NCI-H460 (cell line): ENCODE data around the gene FBLN1. TPM values are rescaled to one million over a fixed set of nuclear protein-coding genes. Genes with fewer than 3 reads are reported as not detected.
"Not testable (repeated sequence)": the region's sequence is repeated elsewhere in the genome, so short reads cannot be mapped to it uniquely, and the experiment has no call there.

Source experiments
- DNase-seq: peaks from one replicate; pipeline ENCODE4 v3.0.0-alpha.2; 2016; ENCODE audit warnings: low read depth; ENCODE audit errors: extremely low read depth
- total RNA-seq: library from RNA; depleted of rRNA; stranded (reverse); fragments of >200 nt; shearing (Covaris generic); gene quantifications from 2 replicates; pipeline ENCODE4 v1.2.3, GENCODE V29; 2014

Gene FBLN1
- total RNA-seq, 1 experiment from 2014 or later = 3.9 TPM

GRCh38 chr22:45582236-45582954 lies 79.7 kb downstream of the FBLN1 start:
- DNase-seq = no peak

DNA sequence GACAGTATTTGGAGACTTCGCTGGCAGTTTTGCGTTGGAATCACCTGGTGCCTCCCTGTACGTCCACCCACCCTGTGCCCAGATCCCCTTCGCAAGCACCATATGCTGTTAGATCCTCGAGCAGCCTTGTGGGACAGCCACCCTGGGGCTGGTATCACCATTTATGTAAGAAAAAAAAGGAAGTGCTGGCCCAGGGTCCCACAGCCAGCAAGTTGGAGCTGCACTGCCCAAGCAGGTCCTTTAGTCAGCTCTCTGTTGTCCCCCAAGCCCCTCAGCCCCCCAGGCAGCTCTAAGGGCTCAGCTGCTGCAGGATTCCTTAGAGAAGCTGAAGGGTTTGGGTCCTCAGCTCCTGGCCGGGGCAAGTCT lies 80.3 kb downstream of the FBLN1 start:
- no peak for DNase-seq

DNA sequence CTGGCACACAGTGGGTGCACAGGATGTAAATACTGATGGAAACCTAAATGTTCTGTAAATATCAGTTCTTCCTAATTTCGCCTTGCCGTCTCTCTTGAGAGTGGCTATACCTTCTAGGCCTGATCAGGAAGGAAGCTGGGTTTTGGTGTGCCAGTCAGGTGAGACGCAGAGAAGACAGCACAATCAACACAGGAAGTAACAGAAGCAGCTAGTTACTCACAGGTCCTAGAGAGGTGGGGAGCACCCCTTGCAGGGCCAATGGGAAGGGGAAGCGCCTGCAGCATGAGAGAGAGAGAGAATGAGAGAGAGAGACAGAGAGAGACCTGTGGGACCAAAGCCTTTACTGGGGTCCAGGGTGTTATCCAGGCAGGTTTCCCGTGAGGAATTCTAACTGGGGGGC lies 80.8 kb downstream of the FBLN1 start:
- no peak for DNase-seq

DNA sequence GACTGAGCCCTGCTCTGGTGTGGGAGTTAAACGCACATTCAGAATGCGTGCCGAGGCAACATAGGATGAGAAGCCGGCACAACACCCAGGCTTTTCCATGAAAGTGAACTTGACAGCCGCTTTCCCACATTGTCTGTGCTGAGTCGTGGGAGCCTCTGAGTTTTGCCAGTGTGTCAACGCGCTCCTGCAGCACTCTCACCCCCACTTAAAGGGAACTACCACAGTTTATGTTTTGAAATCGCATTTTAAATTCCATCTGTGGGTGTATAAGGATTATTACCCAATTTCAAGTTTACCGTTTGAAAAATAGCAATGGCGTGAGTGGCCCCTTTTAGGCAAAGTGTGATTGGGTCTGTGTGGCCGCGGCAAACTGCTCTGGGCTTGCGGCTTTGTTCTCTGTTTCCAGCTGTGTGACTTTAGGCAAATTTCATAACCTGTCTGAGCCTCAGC lies 81.5 kb downstream of the FBLN1 start:
- no peak for DNase-seq

- no peak for DNase-seq
Measured at GRCh38 chr22:45584621-45585436, 82.1 kb downstream of the FBLN1 start.

DNA sequence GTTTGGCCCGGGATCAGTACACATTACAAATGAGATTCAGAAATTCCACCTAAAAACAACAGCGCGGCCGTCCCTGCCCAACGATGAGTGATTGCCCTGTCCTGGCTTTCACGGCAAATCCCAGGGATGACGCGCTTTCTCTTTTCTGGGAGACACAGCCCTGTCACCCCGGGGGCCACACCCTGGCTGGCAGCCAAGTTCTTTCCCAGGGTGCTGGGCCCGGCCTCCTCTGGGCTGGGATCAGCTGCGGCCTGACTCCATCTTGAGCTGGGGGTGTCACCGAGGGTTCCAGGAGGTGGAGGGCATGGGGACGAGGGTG lies 82.7 kb downstream of the FBLN1 start:
- no peak for DNase-seq

- no peak for DNase-seq
Measured at GRCh38 chr22:45585946-45586540, 83.4 kb downstream of the FBLN1 start.

DNA sequence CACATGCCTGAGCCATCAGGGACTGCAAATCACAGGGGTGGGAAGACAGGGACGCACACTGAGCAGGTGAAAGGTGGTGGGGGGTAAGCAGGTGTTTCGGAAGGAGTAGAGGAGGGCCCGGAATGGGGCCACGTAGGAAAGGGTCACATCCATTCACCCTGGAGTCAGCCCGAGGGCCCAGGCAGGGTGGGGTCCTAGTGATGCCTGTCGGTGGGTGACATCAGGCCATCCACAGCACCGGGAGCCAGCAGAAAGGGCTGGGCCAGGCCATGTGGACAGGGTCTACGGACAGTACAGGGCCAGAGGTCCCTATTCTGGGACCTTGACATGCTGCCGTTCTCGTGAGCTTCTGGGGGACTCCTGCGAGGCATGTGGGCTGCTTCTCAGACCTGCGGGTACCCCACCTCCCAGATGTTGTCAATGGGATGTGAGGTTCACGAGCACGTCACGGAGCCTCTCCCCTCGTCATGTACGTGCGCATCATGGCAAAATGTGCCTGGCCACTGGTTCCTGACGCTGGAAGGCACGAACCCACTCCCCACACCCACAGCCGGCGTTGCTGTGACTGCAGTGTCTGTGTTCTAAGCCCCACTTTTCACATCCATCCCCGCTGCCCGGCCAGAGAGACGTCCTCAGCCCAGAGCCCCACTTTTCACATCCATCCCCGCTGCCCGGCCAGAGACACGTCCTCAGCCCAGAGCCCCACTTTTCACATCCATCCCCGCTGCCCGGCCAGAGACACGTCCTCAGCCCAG lies 84.1 kb downstream of the FBLN1 start:
- no peak for DNase-seq

- no peak for DNase-seq
Measured at GRCh38 chr22:45587638-45588505, 85.2 kb downstream of the FBLN1 start.

GRCh38 chr22:45589556-45589955 lies 86.9 kb downstream of the FBLN1 start:
- DNase-seq = no peak

DNA sequence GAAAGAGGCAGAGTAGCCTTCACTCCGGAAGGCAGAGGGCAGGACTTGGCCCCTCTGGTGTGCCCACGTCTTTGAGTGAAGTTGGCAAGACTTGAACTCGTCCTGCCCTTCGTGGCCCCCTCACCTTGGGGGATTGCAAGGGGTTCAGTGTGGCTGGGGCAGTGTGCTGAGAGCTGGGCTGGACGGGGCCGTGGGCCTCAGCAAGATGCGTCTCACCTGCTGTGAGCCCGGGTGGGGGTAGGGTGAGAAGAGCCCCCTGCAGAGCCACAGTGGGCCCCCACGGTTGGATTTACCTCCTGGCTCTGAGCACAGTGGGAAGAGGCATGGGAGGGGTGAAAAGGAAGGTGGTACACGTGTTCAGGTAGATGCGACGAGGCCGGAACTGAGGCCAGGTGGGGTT lies 87.6 kb downstream of the FBLN1 start:
- no peak for DNase-seq

DNA sequence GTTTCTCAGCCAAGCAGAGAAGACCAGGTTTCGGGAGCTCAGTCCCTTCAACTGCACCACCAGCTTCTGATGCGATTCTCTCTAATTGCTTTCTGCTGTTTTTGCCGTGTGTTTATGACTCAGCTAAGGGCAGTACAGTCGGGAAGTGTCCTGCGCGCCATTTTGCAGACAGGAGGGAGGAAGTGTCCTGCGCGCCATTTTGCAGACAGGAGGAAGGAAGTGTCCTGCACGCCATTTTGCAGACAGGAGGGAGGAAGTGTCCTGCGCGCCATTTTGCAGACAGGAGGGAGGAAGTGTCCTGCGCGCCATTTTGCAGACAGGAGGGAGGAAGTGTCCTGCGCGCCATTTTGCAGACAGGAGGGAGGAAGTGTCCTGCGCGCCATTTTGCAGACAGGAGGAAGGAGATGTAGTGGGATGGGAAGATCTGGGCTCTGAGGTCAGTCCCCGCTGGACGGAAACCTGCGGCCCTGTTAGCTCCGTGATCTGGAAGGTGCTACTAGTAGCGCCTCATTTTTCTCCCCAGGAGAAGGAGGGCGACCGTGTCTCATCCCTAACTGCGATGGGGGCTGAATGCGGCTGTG lies 89.0 kb downstream of the FBLN1 start:
- DNase-seq = not testable (repeated sequence)

GRCh38 chr22:45594123-45594941 lies 91.6 kb downstream of the FBLN1 start:
- no peak for DNase-seq

DNA sequence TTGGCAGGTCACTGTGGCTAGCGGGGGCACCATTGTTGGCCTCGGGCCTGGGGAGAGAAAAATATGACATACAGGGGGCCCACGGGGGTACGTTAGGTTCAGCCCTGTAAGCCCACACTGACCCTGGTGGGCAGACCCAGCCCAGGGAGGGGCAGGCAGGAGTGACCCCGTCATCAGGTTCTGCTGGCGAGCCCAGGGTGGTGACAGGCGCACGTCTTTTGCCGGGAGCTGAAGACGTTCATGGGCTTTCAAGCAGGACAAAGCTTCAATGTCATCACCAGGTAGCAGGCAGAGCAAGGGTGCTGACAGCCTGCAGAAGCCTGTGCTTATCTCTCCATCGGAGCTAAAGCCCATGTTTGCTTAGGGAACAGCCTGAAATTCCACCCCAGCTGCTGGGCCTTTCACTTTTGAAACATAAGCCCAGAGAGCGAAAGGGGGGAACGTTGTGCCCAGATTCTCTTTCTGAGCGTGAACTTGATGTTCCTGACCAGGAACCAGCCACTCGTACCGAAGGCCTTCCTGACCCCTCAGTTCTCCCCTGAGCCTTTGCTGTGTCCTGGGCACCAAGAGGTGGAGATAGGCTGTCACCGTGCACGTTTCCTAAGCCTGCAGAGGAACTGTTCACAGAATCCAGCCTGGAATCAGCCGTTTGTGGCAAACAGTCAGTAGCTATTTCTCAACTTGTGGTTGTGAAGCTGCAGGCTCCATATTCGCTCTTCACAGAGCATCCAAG lies 94.9 kb downstream of the FBLN1 start:
- DNase-seq = no peak

- DNase-seq = no peak
Measured at GRCh38 chr22:45598596-45599217, 96.0 kb downstream of the FBLN1 start.

DNA sequence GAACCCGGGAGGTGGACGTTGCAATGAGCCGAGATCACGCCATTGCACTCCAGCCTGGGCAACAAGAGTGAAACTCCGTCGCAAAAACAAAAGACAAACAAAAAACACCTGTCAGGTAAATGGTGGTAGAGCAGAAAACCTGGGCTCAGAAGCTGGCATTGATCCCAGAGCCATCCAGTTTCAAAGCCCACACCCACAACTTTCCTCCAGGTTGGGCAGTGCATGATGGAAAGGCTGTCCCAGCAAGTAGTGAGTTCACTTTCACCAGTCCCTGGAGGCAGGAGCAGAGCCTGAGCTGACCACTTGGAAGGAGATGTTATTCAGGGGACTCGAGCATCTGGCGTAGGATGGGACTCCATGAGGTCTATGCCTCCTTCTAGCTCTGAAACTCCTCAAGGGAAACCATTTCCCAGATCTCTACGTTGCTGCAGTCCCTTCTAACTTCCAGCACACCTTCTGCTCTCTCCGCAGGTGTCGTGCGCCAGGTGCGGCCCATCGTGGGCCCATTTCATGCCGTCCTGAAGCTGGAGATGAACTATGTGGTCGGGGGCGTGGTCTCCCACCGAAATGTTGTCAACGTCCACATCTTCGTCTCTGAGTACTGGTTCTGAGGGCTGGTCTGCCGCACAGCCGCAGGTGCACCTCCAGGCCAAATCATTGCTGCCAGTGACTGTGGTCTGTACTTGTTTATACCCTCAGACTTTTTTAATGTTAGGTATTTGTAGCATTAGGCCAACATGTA lies 97.3 kb downstream of the FBLN1 start:
- no peak for DNase-seq
